NCI-H1694 treated with DMSO at 0.1 percent for 48 hours (cell line): Measurements from ENCODE around the gene AXL.
A peak's percentile ranks its signal among the peaks of the same experiment; 100 is the strongest.

Source experiments
- DNase-seq: peaks from one replicate; lab custom pipeline; 2025; lab: John Stamatoyannopoulos, UW

AXL gene

DNA sequence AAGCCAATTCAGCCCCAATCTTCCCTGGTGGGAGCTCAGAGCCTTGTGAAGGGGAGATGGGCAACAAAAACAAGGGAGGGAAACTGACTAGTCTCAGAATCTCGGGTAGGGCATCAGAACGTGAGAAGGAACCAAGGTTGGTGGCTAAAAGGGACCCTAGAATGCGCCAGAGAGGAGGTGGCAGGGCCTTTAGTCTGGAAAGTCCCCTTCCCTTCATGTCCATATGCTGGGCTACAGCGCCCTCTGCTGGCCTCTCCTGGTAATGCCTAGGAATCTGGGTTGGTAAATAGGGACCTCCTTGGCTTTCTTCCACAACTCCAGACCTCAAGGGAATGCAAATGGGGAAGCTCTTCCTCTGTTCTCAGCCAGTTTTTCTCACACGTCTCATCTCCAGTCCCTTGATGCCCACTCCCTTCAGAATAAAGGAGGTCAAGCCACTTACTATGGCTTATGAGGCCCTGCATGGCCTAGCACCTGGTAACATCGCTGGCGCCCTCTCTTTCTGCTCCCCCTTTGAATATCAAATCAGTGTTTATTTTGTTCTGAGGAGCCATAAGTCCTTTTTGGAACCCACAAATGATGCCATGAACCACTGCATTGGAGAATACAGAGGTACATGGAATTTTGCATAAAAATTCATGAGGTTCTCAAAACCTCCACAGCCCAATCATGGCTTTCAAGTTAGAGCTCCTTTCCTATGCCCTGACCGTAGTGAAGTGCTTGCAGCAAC lies 89.6 kb downstream of the AXL start:
- peak; percentile 86 for DNase-seq

- no peak for DNase-seq
These were observed 90.4 kb downstream of the AXL start for GRCh38 chr19:41309180-41310032.

DNA sequence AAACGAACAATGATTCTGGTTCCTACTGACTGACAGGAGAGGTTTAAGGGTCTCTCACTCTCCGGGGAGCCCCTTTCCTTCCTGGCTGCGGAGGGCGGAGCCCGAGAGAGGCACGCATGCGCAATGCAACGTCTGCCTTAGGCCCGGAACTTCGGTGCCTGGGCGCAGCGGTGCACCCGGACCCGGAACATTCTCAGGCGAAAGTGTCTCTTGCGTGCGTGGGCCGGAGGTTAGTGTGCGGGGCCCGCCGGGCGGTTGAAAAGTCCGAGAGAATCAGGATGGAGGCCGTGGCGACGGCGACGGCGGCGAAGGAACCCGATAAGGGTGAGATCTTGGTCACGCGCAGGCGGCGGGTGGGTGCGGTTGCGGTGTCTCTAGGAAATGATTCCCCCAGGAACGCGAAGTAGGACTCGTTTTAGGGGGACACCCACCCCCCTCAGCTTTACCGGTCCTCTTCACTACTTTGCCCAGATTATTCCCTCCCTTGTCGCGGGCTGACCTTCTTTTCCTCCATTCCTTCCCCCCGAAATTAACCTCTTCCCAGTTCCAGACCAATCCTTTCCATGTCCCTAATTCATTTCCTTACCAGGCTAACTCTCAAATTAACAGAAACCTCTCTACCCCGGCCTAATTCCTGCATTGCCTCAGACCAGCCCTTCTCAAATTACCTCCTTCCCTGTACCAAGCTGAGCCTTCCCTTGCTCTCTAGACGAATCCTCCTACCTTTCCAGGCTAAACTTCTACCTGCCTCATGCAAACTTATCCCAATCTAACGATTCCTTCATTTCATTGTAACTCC lies 91.2 kb downstream of the AXL start, which contains the start of gene CCDC97:
CCDC97 (plus strand) TSS at position 140 of the 799 bp plus-strand sequence; CDS start at position 279, 139 bp downstream.
- DNase-seq = peak; percentile 86

GRCh38 chr19:41311072-41311471 lies 92.0 kb downstream of the AXL start:
- DNase-seq = no peak
